K562 (cell line): ENCODE data around the gene ZNF26. TPM values are rescaled to one million over a fixed set of nuclear protein-coding genes. Genes with fewer than 3 reads are reported as not detected.

Experiments used
- EGR1 ChIP-seq: fragments of 450-650 bp; conservative IDR thresholded peaks from 2 replicates; pipeline ENCODE4 v1.6.1; 2017; ENCODE audit warnings: mild to moderate bottlenecking
- EP400 ChIP-seq: fragments of 450-650 bp; IDR thresholded peaks from 2 replicates; pipeline ENCODE4 v1.6.1; 2017; ENCODE audit warnings: antibody characterized with exemption, mild to moderate bottlenecking, moderate library complexity
- GATAD2B ChIP-seq: fragments of 450-650 bp; IDR thresholded peaks from 2 replicates; pipeline ENCODE4 v1.6.1; 2017; ENCODE audit warnings: mild to moderate bottlenecking, borderline replicate concordance
- HCFC1 ChIP-seq: IDR thresholded peaks from 2 replicates; pipeline ENCODE4 v1.6.1; 2012; ENCODE audit warnings: low read depth, low read length, improper control_type of control experiment
- MYNN ChIP-seq, 2 experiments: sonication (generic); formaldehyde crosslinking in 1 of 2; IDR thresholded peaks; 2 replicates each; pipeline versions ENCODE4 v1.5.0 to v1.6.1; 2016 to 2020; ENCODE audit warnings: antibody characterized with exemption in 1 of 2, missing genetic modification reagents in 1 of 2
- NR2C2 ChIP-seq, 2 experiments: fragments of 200-800 bp in 1 of 2; sonication (Bioruptor generic) in 1 of 2; sonication (generic) in 1 of 2; formaldehyde crosslinking in 1 of 2; IDR thresholded peaks; 2 replicates each; pipeline versions ENCODE4 v1.6.1 to v1.8.0; 2016 to 2022; ENCODE audit warnings: mild to moderate bottlenecking in 1 of 2, missing compliant biosample characterization in 1 of 2, missing genetic modification characterization in 1 of 2, missing genetic modification reagents in 1 of 2
- PCBP1 ChIP-seq: fragments of 200-400 bp; formaldehyde crosslinking; IDR thresholded peaks from 2 replicates; pipeline ENCODE4 v1.6.1; 2018; ENCODE audit warnings: mild to moderate bottlenecking, low read depth, low read length; ENCODE audit not compliant: poor library complexity, severe bottlenecking
- PHB ChIP-seq: fragments of 250-450 bp; sonication (Bioruptor Pico); IDR thresholded peaks from 2 replicates; pipeline ENCODE4 v1.5.0; 2021
- RUNX1 ChIP-seq: sonication (generic); IDR thresholded peaks from 2 replicates; pipeline ENCODE4 v1.6.1; 2016; ENCODE audit warnings: antibody characterized with exemption, low read depth
- SAFB ChIP-seq: fragments of 200-400 bp; formaldehyde crosslinking; IDR thresholded peaks from 2 replicates; pipeline ENCODE4 v1.6.1; 2017; ENCODE audit warnings: low read depth, low read length, borderline replicate concordance
- THRAP3 ChIP-seq: fragments of 450-650 bp; IDR thresholded peaks from 2 replicates; pipeline ENCODE4 v1.6.1; 2016; ENCODE audit warnings: mild to moderate bottlenecking, inconsistent platforms, borderline replicate concordance
- ZNF140 ChIP-seq: fragments of 250-450 bp; sonication (Bioruptor Pico); IDR thresholded peaks from 2 replicates; pipeline ENCODE4 v1.8.0; 2021; ENCODE audit warnings: moderate library complexity, mild to moderate bottlenecking, inconsistent platforms
- ZNF175 ChIP-seq: fragments of 200-800 bp; sonication (Bioruptor generic); IDR thresholded peaks from 2 replicates; pipeline ENCODE4 v1.6.1; 2016; ENCODE audit warnings: low read depth, mild to moderate bottlenecking, missing genetic modification characterization, missing compliant biosample characterization
- ZNF589 ChIP-seq: fragments of 200-800 bp; sonication (Bioruptor generic); IDR thresholded peaks from 2 replicates; pipeline ENCODE4 v1.6.1; 2016; ENCODE audit warnings: low read depth, missing genetic modification characterization, missing compliant biosample characterization
- polyA plus RNA-seq, 8 experiments: library from polyadenylated mRNA; depleted of rRNA in 4 of 8; stranded (reverse) in 5 of 8; unstranded in 3 of 8; fragments of >200 nt; fragmentation: Nextera tagmentation in 2 of 8; fragmentation: Illumina TruSeq in 1 of 8; extraction: Ambion mirVana in 2 of 8; extraction: Trizol in 1 of 8; gene quantifications; 2 replicates each; pipeline versions ENCODE4 v1.2.1 to v1.2.3, GENCODE V29; 2011 to 2014; ENCODE audit warnings: inconsistent platforms in 1 of 8, missing spikeins in 1 of 8
- total RNA-seq, 7 experiments: library from RNA; depleted of rRNA in 6 of 7; stranded (reverse); fragments of >200 nt in 6 of 7; fragmentation: Illumina TruSeq in 2 of 7; extraction: Trizol in 2 of 7; gene quantifications; 2 replicates each; pipeline versions ENCODE4 v1.2.1 to v1.2.3, GENCODE V29; 2011 to 2021; ENCODE audit warnings: low replicate concordance in 1 of 7
- TF ChIP-seq, protein P1 (sequence below), 3 experiments: fragments of 200-800 bp in 1 of 3; fragments of 250-450 bp in 1 of 3; fragments of 450-650 bp in 1 of 3; sonication (Bioruptor Pico) in 1 of 3; sonication (Bioruptor generic) in 1 of 3; formaldehyde crosslinking in 1 of 3; IDR thresholded peaks; 2 replicates each; pipeline versions ENCODE4 v1.6.1 to v1.8.0; 2016 to 2022; ENCODE audit warnings: mild to moderate bottlenecking in 2 of 3, missing genetic modification characterization in 2 of 3, missing compliant biosample characterization in 1 of 3, moderate library complexity in 1 of 3
- TF ChIP-seq, protein P2 (sequence below): fragments of 450-650 bp; conservative IDR thresholded peaks from 2 replicates; pipeline ENCODE4 v1.6.1; 2016; ENCODE audit warnings: missing genetic modification characterization, low read depth, mild to moderate bottlenecking, control low read depth, missing compliant biosample characterization
- TF ChIP-seq, protein P3 (sequence below): sonication (generic); formaldehyde crosslinking; IDR thresholded peaks from 2 replicates; pipeline ENCODE4 v1.9.0; 2022; ENCODE audit warnings: mild to moderate bottlenecking, missing genetic modification reagents
- TF ChIP-seq, protein P4 (sequence below): sonication (generic); formaldehyde crosslinking; IDR thresholded peaks from 2 replicates; pipeline ENCODE4 v1.8.0; 2023; ENCODE audit warnings: mild to moderate bottlenecking, missing genetic modification reagents

Gene ZNF26
- total and polyA plus RNA-seq, 9 of the 15 experiments (the other 6 are each of a cell fraction or from before 2014, with no cell fraction given) = 1.2 to 14.1 (median 8.0) TPM

DNA sequence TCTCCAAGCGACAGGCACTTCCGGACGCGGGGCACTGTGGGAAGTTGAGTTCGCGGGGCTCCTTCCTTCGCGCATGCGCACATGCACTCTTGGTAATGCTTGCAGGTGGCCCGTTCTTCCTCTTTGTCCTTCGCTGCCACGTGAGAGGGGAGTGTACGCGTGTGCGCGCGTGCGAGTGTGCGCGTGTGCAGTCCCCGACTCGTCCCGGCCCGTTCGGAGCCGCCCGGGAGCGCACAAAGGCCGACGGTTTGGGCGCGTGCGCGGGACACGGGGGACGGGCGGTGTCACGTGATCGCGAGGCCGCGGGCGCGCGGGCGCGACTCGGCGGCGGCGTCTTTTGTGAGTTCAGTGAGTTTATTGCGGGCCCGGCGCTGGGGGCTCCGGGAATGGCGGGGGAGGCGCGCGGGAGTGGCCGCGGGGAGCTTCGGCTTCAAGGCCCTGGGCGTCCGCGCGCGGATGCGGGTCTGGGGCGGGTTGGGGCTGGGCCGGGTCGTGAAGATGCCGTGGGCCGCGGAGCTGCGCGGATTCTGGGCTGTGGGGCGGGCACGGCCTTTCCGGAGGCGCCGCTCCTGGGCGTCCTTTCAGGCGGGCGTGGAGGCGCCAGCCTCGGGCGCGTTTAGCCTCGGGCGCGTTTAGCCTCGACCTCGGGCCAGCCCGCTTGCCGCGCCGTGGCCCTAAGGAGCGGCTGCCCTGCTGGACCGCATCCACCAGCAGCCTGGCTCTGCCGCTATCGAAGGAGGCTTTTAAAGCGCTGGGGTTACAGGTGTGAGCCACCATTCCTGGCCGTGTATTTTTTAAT, 51.2 kb downstream of the ZNF26 start, which contains the start of gene ZNF84 (continued):
- TF ChIP-seq, protein P1, sequence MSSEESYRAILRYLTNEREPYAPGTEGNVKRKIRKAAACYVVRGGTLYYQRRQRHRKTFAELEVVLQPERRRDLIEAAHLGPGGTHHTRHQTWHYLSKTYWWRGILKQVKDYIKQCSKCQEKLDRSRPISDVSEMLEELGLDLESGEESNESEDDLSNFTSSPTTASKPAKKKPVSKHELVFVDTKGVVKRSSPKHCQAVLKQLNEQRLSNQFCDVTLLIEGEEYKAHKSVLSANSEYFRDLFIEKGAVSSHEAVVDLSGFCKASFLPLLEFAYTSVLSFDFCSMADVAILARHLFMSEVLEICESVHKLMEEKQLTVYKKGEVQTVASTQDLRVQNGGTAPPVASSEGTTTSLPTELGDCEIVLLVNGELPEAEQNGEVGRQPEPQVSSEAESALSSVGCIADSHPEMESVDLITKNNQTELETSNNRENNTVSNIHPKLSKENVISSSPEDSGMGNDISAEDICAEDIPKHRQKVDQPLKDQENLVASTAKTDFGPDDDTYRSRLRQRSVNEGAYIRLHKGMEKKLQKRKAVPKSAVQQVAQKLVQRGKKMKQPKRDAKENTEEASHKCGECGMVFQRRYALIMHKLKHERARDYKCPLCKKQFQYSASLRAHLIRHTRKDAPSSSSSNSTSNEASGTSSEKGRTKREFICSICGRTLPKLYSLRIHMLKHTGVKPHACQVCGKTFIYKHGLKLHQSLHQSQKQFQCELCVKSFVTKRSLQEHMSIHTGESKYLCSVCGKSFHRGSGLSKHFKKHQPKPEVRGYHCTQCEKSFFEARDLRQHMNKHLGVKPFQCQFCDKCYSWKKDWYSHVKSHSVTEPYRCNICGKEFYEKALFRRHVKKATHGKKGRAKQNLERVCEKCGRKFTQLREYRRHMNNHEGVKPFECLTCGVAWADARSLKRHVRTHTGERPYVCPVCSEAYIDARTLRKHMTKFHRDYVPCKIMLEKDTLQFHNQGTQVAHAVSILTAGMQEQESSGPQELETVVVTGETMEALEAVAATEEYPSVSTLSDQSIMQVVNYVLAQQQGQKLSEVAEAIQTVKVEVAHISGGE (CRISPR knock-in tag; IDR thresholded peaks at IDR 0.05) = peak in 1 of 3 experiments; percentile 85; a peak in 2 of 6 replicates
- TF ChIP-seq EP400 = peak; percentile 78; the same call in 1 of the 2 replicates
- peak; percentile 60 for TF ChIP-seq NR2C2 (CRISPR knock-in tag; IDR thresholded peaks at IDR 0.05)
- TF ChIP-seq NR2C2 (tag; IDR thresholded peaks at IDR 0.05) = peak; percentile 49; the same call in 1 of the 2 replicates
- no peak for TF ChIP-seq ZNF140 (CRISPR knock-in tag)
- no peak for TF ChIP-seq MYNN (IDR thresholded peaks at IDR 0.05)
- TF ChIP-seq MYNN (CRISPR knock-in tag; IDR thresholded peaks at IDR 0.05) = no peak
- no peak for TF ChIP-seq THRAP3
- 0 out of 2 replicates have a peak, but pooled peaks have one; percentile 48 for TF ChIP-seq RUNX1
- peak; percentile 87 for TF ChIP-seq PCBP1
- no peak for TF ChIP-seq PHB
- TF ChIP-seq SAFB = peak; percentile 80
- peak; percentile 34; the same call in 1 of the 2 replicates for TF ChIP-seq EGR1
- TF ChIP-seq, protein P2, sequence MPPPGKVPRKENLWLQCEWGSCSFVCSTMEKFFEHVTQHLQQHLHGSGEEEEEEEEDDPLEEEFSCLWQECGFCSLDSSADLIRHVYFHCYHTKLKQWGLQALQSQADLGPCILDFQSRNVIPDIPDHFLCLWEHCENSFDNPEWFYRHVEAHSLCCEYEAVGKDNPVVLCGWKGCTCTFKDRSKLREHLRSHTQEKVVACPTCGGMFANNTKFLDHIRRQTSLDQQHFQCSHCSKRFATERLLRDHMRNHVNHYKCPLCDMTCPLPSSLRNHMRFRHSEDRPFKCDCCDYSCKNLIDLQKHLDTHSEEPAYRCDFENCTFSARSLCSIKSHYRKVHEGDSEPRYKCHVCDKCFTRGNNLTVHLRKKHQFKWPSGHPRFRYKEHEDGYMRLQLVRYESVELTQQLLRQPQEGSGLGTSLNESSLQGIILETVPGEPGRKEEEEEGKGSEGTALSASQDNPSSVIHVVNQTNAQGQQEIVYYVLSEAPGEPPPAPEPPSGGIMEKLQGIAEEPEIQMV (tag) = no peak
- TF ChIP-seq HCFC1 = peak; percentile 90
- TF ChIP-seq, protein P3, sequence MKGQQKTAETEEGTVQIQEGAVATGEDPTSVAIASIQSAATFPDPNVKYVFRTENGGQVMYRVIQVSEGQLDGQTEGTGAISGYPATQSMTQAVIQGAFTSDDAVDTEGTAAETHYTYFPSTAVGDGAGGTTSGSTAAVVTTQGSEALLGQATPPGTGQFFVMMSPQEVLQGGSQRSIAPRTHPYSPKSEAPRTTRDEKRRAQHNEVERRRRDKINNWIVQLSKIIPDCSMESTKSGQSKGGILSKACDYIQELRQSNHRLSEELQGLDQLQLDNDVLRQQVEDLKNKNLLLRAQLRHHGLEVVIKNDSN (CRISPR knock-in tag) = peak; percentile 96
- TF ChIP-seq GATAD2B = no peak; the same call in 1 of the 2 replicates
- peak; percentile 64; the same call in 1 of the 2 replicates for TF ChIP-seq ZNF175 (CRISPR knock-in tag)
- TF ChIP-seq, protein P4, sequence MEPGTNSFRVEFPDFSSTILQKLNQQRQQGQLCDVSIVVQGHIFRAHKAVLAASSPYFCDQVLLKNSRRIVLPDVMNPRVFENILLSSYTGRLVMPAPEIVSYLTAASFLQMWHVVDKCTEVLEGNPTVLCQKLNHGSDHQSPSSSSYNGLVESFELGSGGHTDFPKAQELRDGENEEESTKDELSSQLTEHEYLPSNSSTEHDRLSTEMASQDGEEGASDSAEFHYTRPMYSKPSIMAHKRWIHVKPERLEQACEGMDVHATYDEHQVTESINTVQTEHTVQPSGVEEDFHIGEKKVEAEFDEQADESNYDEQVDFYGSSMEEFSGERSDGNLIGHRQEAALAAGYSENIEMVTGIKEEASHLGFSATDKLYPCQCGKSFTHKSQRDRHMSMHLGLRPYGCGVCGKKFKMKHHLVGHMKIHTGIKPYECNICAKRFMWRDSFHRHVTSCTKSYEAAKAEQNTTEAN (CRISPR knock-in tag) = peak; percentile 80; the same call in 1 of the 2 replicates
- peak; percentile 71 for TF ChIP-seq ZNF589
